HCT116 (cell line): ENCODE data around the gene KIAA1328. TPM values are rescaled to one million over a fixed set of nuclear protein-coding genes. Genes with fewer than 3 reads are reported as not detected.

ENCODE experiments used
- ATAC-seq: fragments of 200-7000 bp; cut with Tn5 transposase; 2 replicates; pipeline ENCODE4 v1.9.1; 2020; ENCODE audit warnings: mild to moderate bottlenecking, moderate library complexity
- BruUV-seq: library from RNA; stranded (reverse); fragments of 400-500 nt; replicated peaks from 2 replicates; lab custom pipeline; 2021; lab: Mats Ljungman, UMichigan
- CTCF ChIA-PET: fragments of 300-600 bp; sonication (Branson Sonifier 250); formaldehyde crosslinking; loops from one replicate; lab custom pipeline; 2021; ENCODE audit warnings: antibody characterized with exemption; lab: Charles Lee
- POLR2A ChIA-PET: fragments of 300-600, 350-600 bp; sonication (Branson Sonifier 250); formaldehyde crosslinking; loops from one replicate; lab custom pipeline; 2021; ENCODE audit warnings: antibody characterized with exemption; lab: Charles Lee
- RAD21 ChIA-PET, 2 experiments: fragments of 300-600 bp; sonication (Branson Sonifier 250); formaldehyde crosslinking; loops; one replicate each; lab custom pipeline; 2023; ENCODE audit warnings: low total read pairs in 2 of 2; ENCODE audit not compliant: uncharacterized antibody in 2 of 2, unreplicated experiment in 2 of 2, low non-redundant PET in 1 of 2; lab: Charles Lee
- DNase-seq: peaks from one replicate; pipeline ENCODE4 v3.0.0-alpha.2; 2010; ENCODE audit warnings: low read depth, low spot score
- H2AFZ ChIP-seq: fragments of 200-600 bp; shearing (Covaris generic), sonication (generic); 2 replicates; pipeline ENCODE4 v1.6.1; 2017; ENCODE audit warnings: low read depth, mixed run types, mixed read lengths, antibody characterized with exemption, low read length; ENCODE audit not compliant: poor library complexity, severe bottlenecking
- H3K27ac ChIP-seq: 2 replicates; pipeline ENCODE4 v1.5.1; 2012; ENCODE audit warnings: low read depth, low read length
- H3K27me3 ChIP-seq: fragments of 200-600 bp; sonication (generic); 2 replicates; pipeline ENCODE4 v1.6.1; 2016; ENCODE audit warnings: mixed run types, low read length, mixed read lengths; ENCODE audit not compliant: insufficient read depth
- H3K36me3 ChIP-seq, 2 experiments: fragments of 200-500 bp in 1 of 2; fragments of 200-600 bp in 1 of 2; sonication (Bioruptor generic) in 1 of 2; sonication (generic) in 1 of 2; 2 replicates each; pipeline versions ENCODE4 v1.5.1 to v1.6.1; 2014 to 2016; ENCODE audit warnings: low read length in 2 of 2, inconsistent platforms in 1 of 2, mixed read lengths in 1 of 2, mixed run types in 1 of 2; ENCODE audit not compliant: insufficient read depth in 2 of 2, control insufficient read depth in 1 of 2
- H3K4me1 ChIP-seq, 2 experiments: fragments of 200-600 bp in 1 of 2; sonication (generic) in 1 of 2; 2 replicates each; pipeline versions ENCODE4 v1.5.1 to v1.6.1; 2012 to 2017; ENCODE audit warnings: low read length in 2 of 2, inconsistent platforms in 1 of 2, mild to moderate bottlenecking in 1 of 2, mixed read lengths in 1 of 2, mixed run types in 1 of 2, moderate library complexity in 1 of 2; ENCODE audit not compliant: insufficient read depth in 2 of 2, control insufficient read depth in 1 of 2
- H3K4me2 ChIP-seq: fragments of 200-600 bp; sonication (generic); 2 replicates; pipeline ENCODE4 v1.6.1; 2017; ENCODE audit warnings: mixed run types, low read length, mixed read lengths
- H3K4me3 ChIP-seq, 2 experiments: fragments of 200-600 bp in 1 of 2; sonication (generic) in 1 of 2; replicated peaks in 1 of 2; 2 replicates each; pipeline ENCODE4 v1.5.1; 2011 to 2016; ENCODE audit warnings: low read length in 2 of 2, control low read depth in 1 of 2, low read depth in 1 of 2, mild to moderate bottlenecking in 1 of 2, mixed read lengths in 1 of 2, mixed run types in 1 of 2
- H3K79me2 ChIP-seq: fragments of 200-600 bp; sonication (generic); 2 replicates; pipeline ENCODE4 v1.6.1; 2017; ENCODE audit warnings: mild to moderate bottlenecking, mixed run types, low read length, moderate library complexity, mixed read lengths; ENCODE audit not compliant: insufficient read depth
- H3K9ac ChIP-seq: fragments of 200-600 bp; sonication (generic); 2 replicates; pipeline ENCODE4 v1.6.1; 2016; ENCODE audit warnings: low read length, mixed read lengths
- H3K9me2 ChIP-seq: fragments of 200-600 bp; sonication (generic), shearing (Covaris generic); 2 replicates; pipeline ENCODE4 v1.6.1; 2017; ENCODE audit warnings: mixed run types, mild to moderate bottlenecking, moderate library complexity; ENCODE audit not compliant: insufficient read depth
- H3K9me3 ChIP-seq, 2 experiments: fragments of 200-500 bp in 1 of 2; fragments of 200-600 bp in 1 of 2; sonication (Bioruptor generic) in 1 of 2; sonication (generic) in 1 of 2; 2 replicates each; pipeline ENCODE4 v1.6.1; 2014 to 2017; ENCODE audit warnings: low read length in 2 of 2, mixed read lengths in 2 of 2, inconsistent platforms in 1 of 2, low read depth in 1 of 2, mild to moderate bottlenecking in 1 of 2, mixed run types in 1 of 2, moderate library complexity in 1 of 2; ENCODE audit not compliant: control insufficient read depth in 1 of 2, insufficient read depth in 1 of 2
- H4K20me1 ChIP-seq: fragments of 200-600 bp; sonication (generic), shearing (Covaris generic); 2 replicates; pipeline ENCODE4 v1.6.1; 2017; ENCODE audit warnings: mixed run types, mild to moderate bottlenecking, moderate library complexity; ENCODE audit not compliant: insufficient read depth
- CBX3 ChIP-seq: IDR thresholded peaks from 2 replicates; pipeline ENCODE4 v1.6.1; 2012; ENCODE audit warnings: low read depth
- ELF1 ChIP-seq: IDR thresholded peaks from 2 replicates; pipeline ENCODE4 v1.6.1; 2012; ENCODE audit warnings: low read depth, borderline replicate concordance
- EZH2 ChIP-seq: fragments of 200-600 bp; sonication (generic); IDR thresholded peaks from 2 replicates; pipeline ENCODE4 v1.6.1; 2017; ENCODE audit warnings: antibody characterized with exemption, mixed run types
- REST ChIP-seq: IDR thresholded peaks from 2 replicates; pipeline ENCODE4 v1.6.1; 2012; ENCODE audit warnings: low read depth
- SRF ChIP-seq: IDR thresholded peaks from 2 replicates; pipeline ENCODE4 v1.6.1; 2012; ENCODE audit warnings: low read depth
- TCF7L2 ChIP-seq: IDR thresholded peaks from 2 replicates; pipeline ENCODE4 v1.7.0; 2011; ENCODE audit warnings: borderline replicate concordance, inconsistent platforms; ENCODE audit not compliant: insufficient read depth, insufficient read length; ENCODE audit errors: extremely low read depth
- YY1 ChIP-seq: IDR thresholded peaks from 2 replicates; pipeline ENCODE4 v1.6.1; 2011; ENCODE audit warnings: low read length, low read depth, moderate library complexity, mild to moderate bottlenecking; ENCODE audit not compliant: insufficient replicate concordance; ENCODE audit errors: extremely low read depth
- ZFX ChIP-seq: fragments of 450-650 bp; IDR thresholded peaks from 2 replicates; pipeline ENCODE4 v1.6.1; 2017
- ZNF274 ChIP-seq: fragments of 200-500 bp; sonication (Bioruptor generic); IDR thresholded peaks from 2 replicates; pipeline ENCODE4 v1.6.1; 2014; ENCODE audit warnings: mild to moderate bottlenecking, low read depth, low read length, inconsistent platforms
- intact Hi-C: fragments of 100-400 bp; cut with micrococcal nuclease; formaldehyde crosslinking; loops from 2 replicates; pipeline ENCODE4 v1.10.0; 2022
- total RNA-seq: library from RNA; stranded (reverse); gene quantifications from one replicate; pipeline ENCODE4 v1.2.1, GENCODE V29; 2021; ENCODE audit not compliant: unreplicated experiment

Gene KIAA1328
- total RNA-seq, 1 experiment from 2014 or later, result 5.2 TPM

DNA sequence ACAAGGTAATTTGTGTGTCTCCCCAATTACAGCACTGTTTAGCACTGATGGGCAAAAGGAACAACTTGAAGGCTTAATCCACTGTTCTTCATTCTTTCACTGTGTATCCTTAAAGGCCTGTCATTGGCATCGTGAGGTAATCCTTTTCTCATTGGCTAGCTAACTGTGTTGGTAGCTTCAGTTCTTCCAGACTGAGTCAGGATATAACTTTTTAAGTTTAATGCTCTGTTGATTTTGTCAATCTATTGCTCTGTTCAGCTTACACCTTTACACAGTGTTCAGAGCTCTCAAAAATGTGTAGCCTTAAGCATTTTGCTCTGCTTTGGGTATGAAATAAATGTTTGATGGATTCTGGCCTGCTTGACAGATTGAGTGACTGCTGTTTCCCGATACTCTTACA is 148.2 kb downstream of the KIAA1328 start:
- CTCF ChIA-PET, result no interaction called here
- TF ChIP-seq YY1 (no peak), ELF1 (no peak), EZH2 (no peak), TCF7L2 (no peak), ZFX (no peak), SRF (no peak), ZNF274 (no peak), REST (no peak), CBX3 (no peak)
- ATAC-seq, result no peak

More for the DNA sequence above, 148.2 kb downstream of the KIAA1328 start:
- no peak overlapping the region for H2AFZ ChIP-seq
- no peak for DNase-seq
- H3K27ac ChIP-seq, result no peak overlapping the region
- no peaks in the 10 kb centered on the region for H3K79me2 ChIP-seq
- H4K20me1 ChIP-seq, result no peaks in the 10 kb centered on the region
- no TSS peak for BruUV-seq
- H3K9ac ChIP-seq, result no peak overlapping the region
- ChIA-PET POLR2A (no interaction called here), RAD21 (no interaction called here)
- H3K4me3 ChIP-seq, result no peak overlapping the region
- H3K36me3 ChIP-seq, result no peaks in the 10 kb centered on the region
- no peaks in the 10 kb centered on the region for H3K27me3 ChIP-seq
- no peaks in the 10 kb centered on the region for H3K9me3 ChIP-seq
- no peak overlapping the region for H3K4me2 ChIP-seq
- H3K4me1 ChIP-seq, result no peaks in the 10 kb centered on the region
- no peaks in the 10 kb centered on the region for H3K9me2 ChIP-seq
- intact Hi-C loops, result no loop called here
